ENCODE results near the gene CCL18. TPM values are rescaled to one million over a fixed set of nuclear protein-coding genes. Genes with fewer than 3 reads are reported as not detected.
"Not testable (repeated sequence)": the region's sequence is repeated elsewhere in the genome, so short reads cannot be mapped to it uniquely, and the experiment has no call there.

CCL18 gene
- total RNA-seq, 1 donor from 2014 or later, result not detected

- Histone ChIP-seq H3K4me1 (ENCODE audit: control insufficient read depth in 3 of 3, insufficient read depth in 3 of 3, low read length in 3 of 3) (no peaks in the 10 kb centered on the region), H3K4me3 (ENCODE audit: low read length in 3 of 3) (no peak overlapping the region), H3K9me3 (ENCODE audit: control insufficient read depth in 3 of 3, low read length in 3 of 3) (no peaks in the 10 kb centered on the region), H3K27ac (ENCODE audit: low read depth, low read length) (no peak overlapping the region), H3K27me3 (ENCODE audit: control insufficient read depth in 3 of 3, insufficient read depth in 3 of 3, low read length in 3 of 3) (peaks cover 0 to 2% (median 0%) of the 10 kb centered on the region in 3 donors), H3K9ac (ENCODE audit: low read depth in 1 of 3, low read length in 3 of 3) (no peak overlapping the region), H3K36me3 (ENCODE audit: control insufficient read depth in 3 of 3, insufficient read depth in 3 of 3, low read length in 3 of 3) (no peaks in the 10 kb centered on the region)
Observed at GRCh38 chr17:36069136-36069535, 5.1 kb downstream of the CCL18 start.

- H3K27me3 ChIP-seq (ENCODE audit: control insufficient read depth in 3 of 3, insufficient read depth in 3 of 3, low read length in 3 of 3), result peaks cover 0 to 2% (median 0%) of the 10 kb centered on the region in 3 donors
- no peaks in the 10 kb centered on the region for H3K4me1 ChIP-seq (ENCODE audit: control insufficient read depth in 3 of 3, insufficient read depth in 3 of 3, low read length in 3 of 3)
- H3K9ac ChIP-seq (ENCODE audit: low read depth in 1 of 3, low read length in 3 of 3), result no peak overlapping the region
- H3K36me3 ChIP-seq (ENCODE audit: control insufficient read depth in 3 of 3, insufficient read depth in 3 of 3, low read length in 3 of 3), result no peaks in the 10 kb centered on the region
- H3K4me3 ChIP-seq (ENCODE audit: low read length in 3 of 3), result no peak overlapping the region
- H3K9me3 ChIP-seq (ENCODE audit: control insufficient read depth in 3 of 3, low read length in 3 of 3), result no peaks in the 10 kb centered on the region
- no peak overlapping the region for H3K27ac ChIP-seq (ENCODE audit: low read depth, low read length)
Observed at GRCh38 chr17:36070427-36070826, 6.4 kb downstream of the CCL18 start.

- no peak overlapping the region for H3K27ac ChIP-seq (ENCODE audit: low read depth, low read length)
- H3K36me3 ChIP-seq (ENCODE audit: control insufficient read depth in 3 of 3, insufficient read depth in 3 of 3, low read length in 3 of 3), result no peaks in the 10 kb centered on the region
- H3K4me1 ChIP-seq (ENCODE audit: control insufficient read depth in 3 of 3, insufficient read depth in 3 of 3, low read length in 3 of 3), result no peaks in the 10 kb centered on the region
- no peaks in the 10 kb centered on the region for H3K27me3 ChIP-seq (ENCODE audit: control insufficient read depth in 3 of 3, insufficient read depth in 3 of 3, low read length in 3 of 3)
- H3K9me3 ChIP-seq (ENCODE audit: control insufficient read depth in 3 of 3, low read length in 3 of 3), result no peaks in the 10 kb centered on the region
- H3K4me3 ChIP-seq (ENCODE audit: low read length in 3 of 3), result no peak overlapping the region
- H3K9ac ChIP-seq (ENCODE audit: low read depth in 1 of 3, low read length in 3 of 3), result no peak overlapping the region
Observed at GRCh38 chr17:36071751-36072150, 7.7 kb downstream of the CCL18 start.

GRCh38 chr17:36072431-36073121 is 8.5 kb downstream of the CCL18 start:
- no peak overlapping the region for H3K27ac ChIP-seq (ENCODE audit: low read depth, low read length)

GRCh38 chr17:36074365-36074764 is 10.3 kb downstream of the CCL18 start:
- H3K9ac ChIP-seq (ENCODE audit: low read depth in 1 of 3, low read length in 3 of 3), result no peak overlapping the region
- H3K4me3 ChIP-seq (ENCODE audit: low read length in 3 of 3), result no peak overlapping the region
- no peaks in the 10 kb centered on the region for H3K27me3 ChIP-seq (ENCODE audit: control insufficient read depth in 3 of 3, insufficient read depth in 3 of 3, low read length in 3 of 3)
- no peaks in the 10 kb centered on the region for H3K36me3 ChIP-seq (ENCODE audit: control insufficient read depth in 3 of 3, insufficient read depth in 3 of 3, low read length in 3 of 3)
- H3K9me3 ChIP-seq (ENCODE audit: control insufficient read depth in 3 of 3, low read length in 3 of 3), result peaks cover 0 to 3% (median 0%) of the 10 kb centered on the region in 3 donors
- no peak overlapping the region for H3K27ac ChIP-seq (ENCODE audit: low read depth, low read length)
- H3K4me1 ChIP-seq (ENCODE audit: control insufficient read depth in 3 of 3, insufficient read depth in 3 of 3, low read length in 3 of 3), result no peaks in the 10 kb centered on the region

More at GRCh38 chr17:36072431-36073121, 8.5 kb downstream of the CCL18 start:
- H3K4me3 ChIP-seq (ENCODE audit: low read length in 3 of 3), result no peak overlapping the region
- no peak overlapping the region for H3K9ac ChIP-seq (ENCODE audit: low read depth in 1 of 3, low read length in 3 of 3)
- H3K27me3 ChIP-seq (ENCODE audit: control insufficient read depth in 3 of 3, insufficient read depth in 3 of 3, low read length in 3 of 3), result no peaks in the 10 kb centered on the region
- no peaks in the 10 kb centered on the region for H3K4me1 ChIP-seq (ENCODE audit: control insufficient read depth in 3 of 3, insufficient read depth in 3 of 3, low read length in 3 of 3)
- H3K36me3 ChIP-seq (ENCODE audit: control insufficient read depth in 3 of 3, insufficient read depth in 3 of 3, low read length in 3 of 3), result no peaks in the 10 kb centered on the region
- peaks cover 0 to 3% (median 0%) of the 10 kb centered on the region in 3 donors for H3K9me3 ChIP-seq (ENCODE audit: control insufficient read depth in 3 of 3, low read length in 3 of 3)

- not testable (repeated sequence) for H3K36me3 ChIP-seq (ENCODE audit: control insufficient read depth in 3 of 3, insufficient read depth in 3 of 3, low read length in 3 of 3); H3K9me3 ChIP-seq (ENCODE audit: control insufficient read depth in 3 of 3, low read length in 3 of 3); H3K4me1 ChIP-seq (ENCODE audit: control insufficient read depth in 3 of 3, insufficient read depth in 3 of 3, low read length in 3 of 3); H3K9ac ChIP-seq (ENCODE audit: low read depth in 1 of 3, low read length in 3 of 3); H3K4me3 ChIP-seq (ENCODE audit: low read length in 3 of 3); H3K27me3 ChIP-seq (ENCODE audit: control insufficient read depth in 3 of 3, insufficient read depth in 3 of 3, low read length in 3 of 3)
- peak overlapping the region; percentile 36 for H3K27ac ChIP-seq (ENCODE audit: low read depth, low read length)
Observed at GRCh38 chr17:36081681-36082471, 17.8 kb downstream of the CCL18 start.

- not testable (repeated sequence) for H3K4me3 ChIP-seq (ENCODE audit: low read length in 3 of 3); H3K36me3 ChIP-seq (ENCODE audit: control insufficient read depth in 3 of 3, insufficient read depth in 3 of 3, low read length in 3 of 3); H3K27me3 ChIP-seq (ENCODE audit: control insufficient read depth in 3 of 3, insufficient read depth in 3 of 3, low read length in 3 of 3); H3K9me3 ChIP-seq (ENCODE audit: control insufficient read depth in 3 of 3, low read length in 3 of 3); H3K4me1 ChIP-seq (ENCODE audit: control insufficient read depth in 3 of 3, insufficient read depth in 3 of 3, low read length in 3 of 3); H3K9ac ChIP-seq (ENCODE audit: low read depth in 1 of 3, low read length in 3 of 3)
- H3K27ac ChIP-seq (ENCODE audit: low read depth, low read length), result peak overlapping the region; percentile 36
Observed at GRCh38 chr17:36082482-36083120, 18.5 kb downstream of the CCL18 start.

GRCh38 chr17:36083691-36084090 is 19.6 kb downstream of the CCL18 start:
- H3K4me3 ChIP-seq (ENCODE audit: low read length in 3 of 3); H3K9ac ChIP-seq (ENCODE audit: low read depth in 1 of 3, low read length in 3 of 3); H3K27me3 ChIP-seq (ENCODE audit: control insufficient read depth in 3 of 3, insufficient read depth in 3 of 3, low read length in 3 of 3): not testable (repeated sequence)

GRCh38 chr17:36085765-36086164 is 21.7 kb downstream of the CCL18 start:
- Histone ChIP-seq H3K27me3 (ENCODE audit: control insufficient read depth in 3 of 3, insufficient read depth in 3 of 3, low read length in 3 of 3) (peaks cover 0 to 11% (median 0%) of the 10 kb centered on the region in 3 donors), H3K4me3 (ENCODE audit: low read length in 3 of 3) (no peak overlapping the region), H3K4me1 (ENCODE audit: control insufficient read depth in 3 of 3, insufficient read depth in 3 of 3, low read length in 3 of 3) (peaks cover 0 to 3% (median 0%) of the 10 kb centered on the region in 3 donors), H3K27ac (ENCODE audit: low read depth, low read length) (peak overlapping the region; percentile 34), H3K9ac (ENCODE audit: low read depth in 1 of 3, low read length in 3 of 3) (no peak overlapping the region), H3K36me3 (ENCODE audit: control insufficient read depth in 3 of 3, insufficient read depth in 3 of 3, low read length in 3 of 3) (no peaks in the 10 kb centered on the region), H3K9me3 (ENCODE audit: control insufficient read depth in 3 of 3, low read length in 3 of 3) (no peaks in the 10 kb centered on the region)

More at GRCh38 chr17:36083691-36084090, 19.6 kb downstream of the CCL18 start:
- not testable (repeated sequence) for H3K4me1 ChIP-seq (ENCODE audit: control insufficient read depth in 3 of 3, insufficient read depth in 3 of 3, low read length in 3 of 3); H3K36me3 ChIP-seq (ENCODE audit: control insufficient read depth in 3 of 3, insufficient read depth in 3 of 3, low read length in 3 of 3); H3K27ac ChIP-seq (ENCODE audit: low read depth, low read length); H3K9me3 ChIP-seq (ENCODE audit: control insufficient read depth in 3 of 3, low read length in 3 of 3)

GRCh38 chr17:36086791-36087190 is 22.7 kb downstream of the CCL18 start:
- Histone ChIP-seq H3K4me3 (ENCODE audit: low read length in 3 of 3) (no peak overlapping the region), H3K36me3 (ENCODE audit: control insufficient read depth in 3 of 3, insufficient read depth in 3 of 3, low read length in 3 of 3) (no peaks in the 10 kb centered on the region), H3K9ac (ENCODE audit: low read depth in 1 of 3, low read length in 3 of 3) (no peak overlapping the region), H3K4me1 (ENCODE audit: control insufficient read depth in 3 of 3, insufficient read depth in 3 of 3, low read length in 3 of 3) (peaks cover 0 to 3% (median 0%) of the 10 kb centered on the region in 3 donors), H3K9me3 (ENCODE audit: control insufficient read depth in 3 of 3, low read length in 3 of 3) (no peaks in the 10 kb centered on the region), H3K27ac (ENCODE audit: low read depth, low read length) (no peak overlapping the region), H3K27me3 (ENCODE audit: control insufficient read depth in 3 of 3, insufficient read depth in 3 of 3, low read length in 3 of 3) (peaks cover 0 to 11% (median 0%) of the 10 kb centered on the region in 3 donors)
